MM.1S (cell line): ENCODE results near the gene LASP1NB.

Experiments
- CTCF ChIP-seq: fragments of 300-600 bp; sonication (generic); IDR thresholded peaks from 2 replicates; pipeline ENCODE4 v1.5.1; 2016; ENCODE audit warnings: antibody characterized with exemption, low read length, mixed read lengths
- EZH2 ChIP-seq: fragments of 300-600 bp; sonication (generic); optimal IDR thresholded peaks from 2 replicates; pipeline ENCODE3; 2017; ENCODE audit warnings: low read depth, mild to moderate bottlenecking, antibody characterized with exemption, low read length, mixed read lengths

- TF ChIP-seq CTCF (no peak), EZH2 (no peak)
Observed at GRCh38 chr17:38921756-38922411, 3.5 kb upstream of the LASP1NB start.
